Pancreas (tissue), 10 donors: Measurements from ENCODE around the gene RNF212. TPM values are rescaled to one million over a fixed set of nuclear protein-coding genes. Genes with fewer than 3 reads are reported as not detected.

Source experiments
- ATAC-seq, 4 donors: fragments of 200-7000 bp; cut with Tn5 transposase; one replicate each; pipeline versions ENCODE4 v1.8.0 to v1.9.1; 2020; ENCODE audit warnings: mild to moderate bottlenecking in 4 of 4, moderate library complexity in 4 of 4
- DNase-seq, 6 donors: peaks; one replicate each; pipeline ENCODE4 v3.0.0-alpha.2; 2020
- FAIRE-seq: peaks from 2 replicates; lab custom pipeline; 2012; peaks lifted over from hg19 to GRCh38; lab: Jason Lieb, UNC
- H3K27ac ChIP-seq, 4 donors: fragments of 200-600 bp; sonication (generic); 1 replicate in 3 of 4; 2 replicates in 1 of 4; pipeline versions ENCODE4 v1.5.0 to v1.8.0; 2020
- H3K27me3 ChIP-seq, 4 donors: fragments of 200-600 bp; one replicate each; pipeline ENCODE4 v1.8.0; 2021
- H3K36me3 ChIP-seq, 3 donors: fragments of 200-600 bp; sonication (generic) in 1 of 3; one replicate each; pipeline versions ENCODE4 v1.5.0 to v1.8.0; 2020 to 2021
- H3K4me1 ChIP-seq, 3 donors: fragments of 200-600 bp; one replicate each; pipeline ENCODE4 v1.8.0; 2021
- H3K4me3 ChIP-seq, 4 donors: fragments of 200-600 bp; sonication (generic) in 2 of 4; one replicate each; pipeline versions ENCODE4 v1.5.0 to v1.8.0; 2020 to 2021
- H3K9me3 ChIP-seq, 4 donors: fragments of 200-600 bp; one replicate each; pipeline ENCODE4 v1.8.0; 2021
- WGBS, 2 donors: extraction: QIAGEN DNeasy Blood & Tissue Kit; methylation state at CpG; one replicate each; pipeline ENCODE4 v1.1.7; 2013; 5-methylcytosine and 5-hydroxymethylcytosine counted together
- intact Hi-C, 3 donors: fragments of 100-400 bp; cut with DNase I; formaldehyde crosslinking; loops; one replicate each; pipeline versions ENCODE4 v1.11.1 to v1.14.2; 2022
- polyA plus RNA-seq, 2 donors: library from polyadenylated mRNA; stranded (reverse); fragments of 200-250 nt; gene quantifications; one replicate each; pipeline ENCODE4 v1.2.3, GENCODE V29; 2013
- total RNA-seq, 6 donors: library from RNA; stranded (reverse); fragmentation: NEBNext Ultra II Directional in 4 of 6; extraction: Animal tissue kit (Norgen Biotek cat#: 25700) in 4 of 6; gene quantifications; one replicate each; pipeline versions ENCODE4 v1.2.1 to v1.2.4, GENCODE V29; 2021 to 2023
- TF ChIP-seq, protein P1 (sequence below), 4 donors: fragments of 200-600 bp; sonication (generic) in 3 of 4; IDR thresholded peaks; one replicate each; pipeline versions ENCODE4 v1.5.0 to v1.8.0; 2021; ENCODE audit warnings: antibody characterized with exemption in 4 of 4
- donor health status: healthy with polysubstance abuse.
- donor health status: DM: no; HTN: no; CAD: no; lungs with moderate emphysema.
- donor health status: DM: no; HTN: no; CAD: no.
- donor health status: control.
- donor health status: control.
- donor health status: Bipolar disorder and iron deficiency.
- donor health status: DM: yes; HTN: yes; CAD: no.
- donor health status: DM: no; HTN: no; CAD: no.
- donor health status: DM: no; HTN: no; CAD: no.
- donor health status: DM: yes; HTN: yes; CAD: no.

The RNF212 gene
- total and polyA plus RNA-seq, 8 donors = 12.0 to 40.3 (median 19.2) TPM

DNA sequence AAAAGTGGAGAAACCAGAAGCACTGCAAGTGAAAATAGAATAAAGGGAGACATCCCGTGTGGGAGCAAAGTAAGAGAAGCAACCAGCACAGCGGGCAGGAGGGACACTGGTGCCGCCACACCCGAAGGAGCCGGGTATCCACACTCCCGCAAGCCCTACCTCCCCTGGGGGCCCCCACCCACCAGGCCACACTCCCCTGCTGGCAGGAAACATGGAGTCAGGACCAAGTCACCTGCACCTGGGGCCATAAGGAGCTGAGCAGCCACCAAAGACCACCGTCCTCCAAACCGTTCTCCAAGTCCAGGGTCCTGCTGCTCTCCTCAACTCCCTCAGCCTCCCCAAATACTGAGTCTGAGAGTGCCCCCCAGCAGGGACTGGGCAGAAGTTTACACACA is 71.4 kb downstream of the RNF212 start:
- H3K4me1 ChIP-seq = peaks cover 4 to 11% (median 5%) of the 10 kb centered on the region in 3 donors

DNA sequence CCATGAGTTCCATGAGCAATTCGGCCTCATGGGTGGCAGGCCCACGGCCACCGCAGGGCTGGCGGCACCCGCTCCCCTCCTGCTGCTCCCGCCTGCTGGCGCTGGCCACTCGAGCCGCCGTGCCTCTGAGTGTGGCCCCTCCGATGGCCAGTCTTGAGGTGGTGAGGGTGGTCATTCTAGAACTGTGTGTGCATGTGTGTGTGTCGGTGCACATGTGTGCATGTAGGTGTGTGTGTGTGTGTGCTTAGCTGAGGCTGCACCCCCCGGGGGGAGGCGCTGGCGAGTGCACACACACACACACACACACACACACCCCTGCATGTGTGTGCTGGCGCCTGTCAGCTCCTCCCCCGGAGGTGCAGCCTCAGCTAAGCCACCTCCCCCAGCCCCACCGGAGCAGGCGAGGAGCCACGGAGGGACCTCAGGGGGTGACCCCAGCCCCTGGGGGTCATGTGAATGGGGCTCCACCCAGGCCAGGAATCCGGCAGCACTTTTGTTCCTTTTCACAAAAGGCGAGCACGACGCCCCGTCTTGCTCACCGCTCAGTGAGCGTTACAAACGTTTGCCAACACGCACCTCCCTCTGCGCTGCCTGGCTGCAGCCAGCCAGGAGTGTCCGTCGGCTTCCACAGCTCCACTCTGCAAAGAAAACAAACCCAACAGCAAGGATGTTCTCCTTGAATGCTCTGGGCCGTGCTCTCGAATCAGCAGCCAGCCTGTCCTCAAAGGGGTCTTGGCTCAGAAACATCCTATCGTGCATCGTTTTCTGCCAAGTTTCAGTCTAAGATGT is 72.0 kb downstream of the RNF212 start:
- FAIRE-seq = no peak
- H3K27ac ChIP-seq = no peak overlapping the region
- no peak for ATAC-seq
- no peak overlapping the region for H3K4me3 ChIP-seq
- H3K36me3 ChIP-seq = no peaks in the 10 kb centered on the region
- H3K9me3 ChIP-seq = no peaks in the 10 kb centered on the region
- WGBS, 2 donors = 57 to 62% methylated on average over 36 of the region's 36 CpGs
- H3K4me1 ChIP-seq = peaks cover 4 to 9% (median 5%) of the 10 kb centered on the region in 3 donors
- TF ChIP-seq, protein P1, sequence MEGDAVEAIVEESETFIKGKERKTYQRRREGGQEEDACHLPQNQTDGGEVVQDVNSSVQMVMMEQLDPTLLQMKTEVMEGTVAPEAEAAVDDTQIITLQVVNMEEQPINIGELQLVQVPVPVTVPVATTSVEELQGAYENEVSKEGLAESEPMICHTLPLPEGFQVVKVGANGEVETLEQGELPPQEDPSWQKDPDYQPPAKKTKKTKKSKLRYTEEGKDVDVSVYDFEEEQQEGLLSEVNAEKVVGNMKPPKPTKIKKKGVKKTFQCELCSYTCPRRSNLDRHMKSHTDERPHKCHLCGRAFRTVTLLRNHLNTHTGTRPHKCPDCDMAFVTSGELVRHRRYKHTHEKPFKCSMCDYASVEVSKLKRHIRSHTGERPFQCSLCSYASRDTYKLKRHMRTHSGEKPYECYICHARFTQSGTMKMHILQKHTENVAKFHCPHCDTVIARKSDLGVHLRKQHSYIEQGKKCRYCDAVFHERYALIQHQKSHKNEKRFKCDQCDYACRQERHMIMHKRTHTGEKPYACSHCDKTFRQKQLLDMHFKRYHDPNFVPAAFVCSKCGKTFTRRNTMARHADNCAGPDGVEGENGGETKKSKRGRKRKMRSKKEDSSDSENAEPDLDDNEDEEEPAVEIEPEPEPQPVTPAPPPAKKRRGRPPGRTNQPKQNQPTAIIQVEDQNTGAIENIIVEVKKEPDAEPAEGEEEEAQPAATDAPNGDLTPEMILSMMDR (IDR thresholded peaks at IDR 0.05) = no peak
- H3K27me3 ChIP-seq = no peaks in the 10 kb centered on the region
- intact Hi-C loops = no loop called here
- peak in 2 of 6 donors; percentile 51 to 66 for DNase-seq

More for the DNA sequence above, 71.4 kb downstream of the RNF212 start:
- Histone ChIP-seq H3K9me3 (no peaks in the 10 kb centered on the region), H3K27me3 (no peaks in the 10 kb centered on the region), H3K4me3 (no peak overlapping the region), H3K27ac (no peak overlapping the region), H3K36me3 (no peaks in the 10 kb centered on the region)
- TF ChIP-seq, protein P1 (IDR thresholded peaks at IDR 0.05) = no peak
- FAIRE-seq = no peak
- DNase-seq = peak in 2 of 6 donors; percentile 35 to 47
- ATAC-seq = no peak
- 60 to 69% methylated on average over 6 to 8 of the region's 8 CpGs for WGBS, 2 donors
- intact Hi-C loops = no loop called here

DNA sequence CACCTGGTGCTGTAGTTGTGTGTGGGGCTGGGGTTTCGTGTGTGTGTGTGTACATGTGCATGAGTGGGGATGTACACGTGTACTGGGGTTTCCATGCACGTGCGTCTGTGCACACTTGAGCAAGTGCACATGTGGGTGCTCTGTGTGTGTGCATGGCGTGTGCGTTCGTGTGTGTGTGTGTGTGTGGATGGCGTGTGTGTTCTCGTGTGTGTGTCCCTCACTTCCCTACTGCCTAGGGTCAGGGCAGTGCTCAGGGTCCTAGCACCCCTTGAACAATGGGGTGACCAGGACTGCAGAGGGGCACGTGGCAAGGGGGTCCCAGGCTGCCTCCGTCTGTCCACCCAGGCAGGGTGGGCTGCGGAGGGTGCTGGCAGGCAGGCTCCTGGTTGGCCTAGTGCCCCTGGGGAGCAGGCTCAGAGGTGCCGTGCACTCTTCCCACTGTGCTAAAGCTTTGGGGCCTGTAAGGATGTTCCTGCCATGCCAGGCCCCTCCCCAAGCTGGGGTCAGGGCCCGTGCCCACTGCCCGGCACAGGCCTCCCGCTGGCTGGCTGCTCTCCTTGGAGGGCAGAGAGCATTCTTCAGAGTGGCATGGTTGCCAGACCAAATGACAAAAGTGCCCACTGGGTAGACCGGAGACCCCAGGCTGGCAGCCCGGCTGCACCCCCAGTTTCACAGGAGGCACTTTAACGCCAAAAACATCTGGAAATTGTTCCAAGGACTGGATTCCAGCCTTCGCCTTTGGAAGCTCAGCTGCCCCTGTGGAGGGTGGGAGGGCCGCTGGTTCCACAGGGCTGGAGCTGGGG is 72.8 kb downstream of the RNF212 start:
- ATAC-seq (no peak), FAIRE-seq (no peak), DNase-seq (peak in 2 of 6 donors; percentile 34 to 51)
- intact Hi-C loops = no loop called here
- no peaks in the 10 kb centered on the region for H3K27me3 ChIP-seq
- no peak overlapping the region for H3K4me3 ChIP-seq
- TF ChIP-seq, protein P1 (IDR thresholded peaks at IDR 0.05) = no peak
- no peaks in the 10 kb centered on the region for H3K9me3 ChIP-seq
- WGBS, 2 donors = 91 to 94% methylated on average over 21 of the region's 21 CpGs
- H3K36me3 ChIP-seq = no peaks in the 10 kb centered on the region
- no peak overlapping the region for H3K27ac ChIP-seq
- peaks cover 4 to 9% (median 5%) of the 10 kb centered on the region in 3 donors for H3K4me1 ChIP-seq

DNA sequence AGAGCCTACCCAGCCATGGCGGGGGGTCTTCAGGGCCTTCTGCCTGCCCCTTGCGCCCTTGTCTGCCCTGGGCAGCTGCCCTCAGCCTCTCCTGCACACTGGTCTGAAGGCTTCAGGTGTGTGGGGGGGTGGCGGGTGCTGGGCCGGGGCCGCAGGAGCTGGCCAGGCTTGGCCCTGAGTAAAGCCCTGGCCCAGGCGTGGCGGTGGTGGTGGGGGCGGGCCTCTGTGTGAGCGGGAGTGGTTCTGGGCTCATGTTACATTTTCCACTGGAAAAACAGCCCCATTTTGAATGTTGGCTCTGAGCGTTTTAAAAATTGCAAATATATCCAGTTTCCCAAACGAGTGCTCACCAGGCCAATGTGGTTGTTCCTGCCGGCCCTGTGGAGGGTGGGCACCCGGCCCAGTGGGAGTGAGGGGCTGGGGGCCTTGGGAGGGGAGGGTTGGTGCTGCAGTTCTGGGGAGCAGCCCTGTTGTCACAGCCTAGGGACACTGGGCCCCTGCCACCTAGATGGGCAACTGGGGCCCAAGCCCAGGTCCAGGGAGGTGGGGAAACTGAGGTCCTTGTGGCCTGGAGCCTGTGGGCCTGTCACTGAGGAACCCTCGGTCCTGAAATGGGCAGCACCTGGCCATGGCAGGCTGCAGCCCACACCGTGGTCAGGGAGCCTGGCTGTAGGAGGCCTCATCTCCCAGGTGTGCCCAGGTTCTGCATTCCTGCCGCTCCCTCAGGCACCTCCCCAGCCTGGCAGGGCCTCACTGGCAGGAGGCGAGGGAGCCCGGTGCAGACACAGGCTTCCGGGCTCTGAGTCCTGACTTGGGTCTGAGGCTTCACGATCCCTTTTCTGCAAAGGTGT is 73.6 kb downstream of the RNF212 start:
- H3K4me1 ChIP-seq = peaks cover 4 to 9% (median 5%) of the 10 kb centered on the region in 3 donors
- TF ChIP-seq, protein P1 (IDR thresholded peaks at IDR 0.05) = no peak
- peak overlapping the region in 2 of 4 donors; percentile 22 to 41 for H3K27ac ChIP-seq
- H3K36me3 ChIP-seq = no peaks in the 10 kb centered on the region
- H3K4me3 ChIP-seq = no peak overlapping the region
- H3K27me3 ChIP-seq = no peaks in the 10 kb centered on the region
- ATAC-seq (peak; percentile 63 to 80 (median 77)), DNase-seq (peak; percentile 63 to 82 (median 72)), FAIRE-seq (no peak)
- no peaks in the 10 kb centered on the region for H3K9me3 ChIP-seq
- intact Hi-C loops = loop anchor here in 1 of 3 donors (10.0 kb wide), 1 partner anchor 755 kb away; no protein-coding TSS in a partner anchor
- WGBS, 2 donors = 41 to 48% methylated on average over 15 to 20 of the region's 20 CpGs
